Upper lobe of left lung (tissue), 4 donors: Measurements from ENCODE around the gene GRIK4.

Experiments
- EP300 ChIP-seq, 4 donors: sonication (generic); formaldehyde crosslinking; IDR thresholded peaks; one replicate each; pipeline ENCODE4 v1.5.1; 2017; ENCODE audit warnings: antibody characterized with exemption in 4 of 4, control low read depth in 2 of 4
- POLR2A ChIP-seq, 4 donors: fragments of 450-650 bp; IDR thresholded peaks; one replicate each; pipeline ENCODE4 v1.5.1; 2016 to 2017; ENCODE audit warnings: antibody characterized with exemption in 4 of 4, mild to moderate bottlenecking in 2 of 4
- TF ChIP-seq, protein P1 (sequence below), 6 experiments: fragments of 450-650 bp in 4 of 6; fragments of 200-600 bp in 2 of 6; sonication (generic) in 2 of 6; IDR thresholded peaks; one replicate each; pipeline ENCODE4 v1.5.1; 2016 to 2019; ENCODE audit warnings: antibody characterized with exemption in 6 of 6

DNA sequence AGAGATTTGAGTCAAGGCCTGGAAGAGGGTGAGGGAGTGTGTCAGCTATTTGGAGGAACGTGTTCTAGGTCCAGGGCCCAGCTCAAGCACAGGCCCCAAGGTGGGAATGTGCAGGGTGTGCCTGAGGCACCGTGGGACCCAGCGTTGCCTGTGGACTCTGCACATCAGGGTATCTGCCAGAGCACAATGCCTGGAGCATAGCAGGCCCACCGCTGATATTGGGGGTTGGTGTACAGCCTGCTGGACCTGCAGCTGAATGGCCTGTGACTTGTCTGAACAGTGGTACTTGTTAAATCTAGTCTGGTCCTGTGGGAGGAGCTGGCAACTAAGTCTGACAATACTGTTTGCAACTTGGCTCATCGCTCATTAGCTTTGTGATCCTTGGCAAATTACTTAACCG lies 131.7 kb downstream of the GRIK4 start:
- TF ChIP-seq, protein P1, sequence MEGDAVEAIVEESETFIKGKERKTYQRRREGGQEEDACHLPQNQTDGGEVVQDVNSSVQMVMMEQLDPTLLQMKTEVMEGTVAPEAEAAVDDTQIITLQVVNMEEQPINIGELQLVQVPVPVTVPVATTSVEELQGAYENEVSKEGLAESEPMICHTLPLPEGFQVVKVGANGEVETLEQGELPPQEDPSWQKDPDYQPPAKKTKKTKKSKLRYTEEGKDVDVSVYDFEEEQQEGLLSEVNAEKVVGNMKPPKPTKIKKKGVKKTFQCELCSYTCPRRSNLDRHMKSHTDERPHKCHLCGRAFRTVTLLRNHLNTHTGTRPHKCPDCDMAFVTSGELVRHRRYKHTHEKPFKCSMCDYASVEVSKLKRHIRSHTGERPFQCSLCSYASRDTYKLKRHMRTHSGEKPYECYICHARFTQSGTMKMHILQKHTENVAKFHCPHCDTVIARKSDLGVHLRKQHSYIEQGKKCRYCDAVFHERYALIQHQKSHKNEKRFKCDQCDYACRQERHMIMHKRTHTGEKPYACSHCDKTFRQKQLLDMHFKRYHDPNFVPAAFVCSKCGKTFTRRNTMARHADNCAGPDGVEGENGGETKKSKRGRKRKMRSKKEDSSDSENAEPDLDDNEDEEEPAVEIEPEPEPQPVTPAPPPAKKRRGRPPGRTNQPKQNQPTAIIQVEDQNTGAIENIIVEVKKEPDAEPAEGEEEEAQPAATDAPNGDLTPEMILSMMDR (IDR thresholded peaks at IDR 0.05): no peak
- TF ChIP-seq EP300 (IDR thresholded peaks at IDR 0.05): no peak
- TF ChIP-seq POLR2A (IDR thresholded peaks at IDR 0.05): no peak
